ENCODE results near the gene OR2A2. TPM values are rescaled to one million over a fixed set of nuclear protein-coding genes. Genes with fewer than 3 reads are reported as not detected.

OR2A2 gene
- total and polyA plus RNA-seq, 9 of the 15 experiments (the other 6 are each of a cell fraction or from before 2014, with no cell fraction given): not detected

DNA sequence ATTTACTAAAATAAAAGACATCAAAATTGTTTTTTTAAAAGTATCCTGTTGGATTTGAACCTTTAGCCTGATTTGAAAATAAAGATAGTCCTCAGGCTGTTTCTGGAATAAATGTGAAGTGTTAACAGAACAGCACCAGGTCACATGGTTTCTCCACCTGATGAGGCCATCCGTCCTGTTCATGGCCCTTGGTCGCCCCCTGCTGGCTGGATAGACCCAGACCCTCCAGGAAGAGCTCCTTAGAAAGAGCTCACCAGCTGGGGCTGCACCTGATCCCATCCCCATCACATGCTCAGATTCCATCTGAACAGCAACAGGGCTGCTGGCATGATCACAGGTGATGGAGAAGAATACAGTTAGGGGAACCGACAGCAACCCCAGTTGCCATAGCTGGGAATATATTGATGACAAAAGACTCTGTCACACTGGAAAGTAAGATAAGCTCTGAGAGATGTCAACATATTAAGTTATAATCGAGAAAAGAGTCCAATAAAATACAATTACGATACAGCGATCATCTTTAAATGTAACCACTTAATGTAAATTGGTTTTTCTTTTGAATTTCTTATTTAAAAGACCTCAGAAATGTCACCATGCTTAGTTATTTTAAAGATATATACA lies 18.4 kb downstream of the OR2A2 start (continued):
- TF ChIP-seq GATAD2B (IDR thresholded peaks at IDR 0.05; ENCODE audit: borderline replicate concordance) (no peak), RAD21 (CRISPR knock-in tag; conservative IDR thresholded peaks at IDR 0.05 in 1 of 2, IDR thresholded peaks at IDR 0.05 in 1 of 2) (peak; percentile 94), OTX1 (CRISPR knock-in tag; IDR thresholded peaks at IDR 0.05) (no peak), CC2D1A (IDR thresholded peaks at IDR 0.05) (0 out of 2 replicates have a peak, but pooled peaks have one; percentile 53), YY1 (IDR thresholded peaks at IDR 0.05; ENCODE audit: borderline replicate concordance in 1 of 3, control insufficient read depth in 1 of 3, extremely low read depth in 1 of 3, insufficient read depth in 3 of 3, insufficient read length in 1 of 3, insufficient replicate concordance in 2 of 3, low read depth in 1 of 3, low read length in 2 of 3) (peak in 1 of 3 experiments; percentile 30), TCF7 (IDR thresholded peaks at IDR 0.05; ENCODE audit: borderline replicate concordance) (no peak), ARID2 (IDR thresholded peaks at IDR 0.05) (peak; percentile 71; the same call in 1 of the 2 replicates), CHCHD3 (CRISPR knock-in tag; IDR thresholded peaks at IDR 0.05) (no peak), TRIM28 (IDR thresholded peaks at IDR 0.05) (no peak), DACH1 (IDR thresholded peaks at IDR 0.05; ENCODE audit: partially characterized antibody) (peak; percentile 60), BRD4 (IDR thresholded peaks at IDR 0.05) (no peak), ZNF134 (CRISPR knock-in tag; conservative IDR thresholded peaks at IDR 0.05) (peak; percentile 94)
- TF ChIP-seq, protein P1, sequence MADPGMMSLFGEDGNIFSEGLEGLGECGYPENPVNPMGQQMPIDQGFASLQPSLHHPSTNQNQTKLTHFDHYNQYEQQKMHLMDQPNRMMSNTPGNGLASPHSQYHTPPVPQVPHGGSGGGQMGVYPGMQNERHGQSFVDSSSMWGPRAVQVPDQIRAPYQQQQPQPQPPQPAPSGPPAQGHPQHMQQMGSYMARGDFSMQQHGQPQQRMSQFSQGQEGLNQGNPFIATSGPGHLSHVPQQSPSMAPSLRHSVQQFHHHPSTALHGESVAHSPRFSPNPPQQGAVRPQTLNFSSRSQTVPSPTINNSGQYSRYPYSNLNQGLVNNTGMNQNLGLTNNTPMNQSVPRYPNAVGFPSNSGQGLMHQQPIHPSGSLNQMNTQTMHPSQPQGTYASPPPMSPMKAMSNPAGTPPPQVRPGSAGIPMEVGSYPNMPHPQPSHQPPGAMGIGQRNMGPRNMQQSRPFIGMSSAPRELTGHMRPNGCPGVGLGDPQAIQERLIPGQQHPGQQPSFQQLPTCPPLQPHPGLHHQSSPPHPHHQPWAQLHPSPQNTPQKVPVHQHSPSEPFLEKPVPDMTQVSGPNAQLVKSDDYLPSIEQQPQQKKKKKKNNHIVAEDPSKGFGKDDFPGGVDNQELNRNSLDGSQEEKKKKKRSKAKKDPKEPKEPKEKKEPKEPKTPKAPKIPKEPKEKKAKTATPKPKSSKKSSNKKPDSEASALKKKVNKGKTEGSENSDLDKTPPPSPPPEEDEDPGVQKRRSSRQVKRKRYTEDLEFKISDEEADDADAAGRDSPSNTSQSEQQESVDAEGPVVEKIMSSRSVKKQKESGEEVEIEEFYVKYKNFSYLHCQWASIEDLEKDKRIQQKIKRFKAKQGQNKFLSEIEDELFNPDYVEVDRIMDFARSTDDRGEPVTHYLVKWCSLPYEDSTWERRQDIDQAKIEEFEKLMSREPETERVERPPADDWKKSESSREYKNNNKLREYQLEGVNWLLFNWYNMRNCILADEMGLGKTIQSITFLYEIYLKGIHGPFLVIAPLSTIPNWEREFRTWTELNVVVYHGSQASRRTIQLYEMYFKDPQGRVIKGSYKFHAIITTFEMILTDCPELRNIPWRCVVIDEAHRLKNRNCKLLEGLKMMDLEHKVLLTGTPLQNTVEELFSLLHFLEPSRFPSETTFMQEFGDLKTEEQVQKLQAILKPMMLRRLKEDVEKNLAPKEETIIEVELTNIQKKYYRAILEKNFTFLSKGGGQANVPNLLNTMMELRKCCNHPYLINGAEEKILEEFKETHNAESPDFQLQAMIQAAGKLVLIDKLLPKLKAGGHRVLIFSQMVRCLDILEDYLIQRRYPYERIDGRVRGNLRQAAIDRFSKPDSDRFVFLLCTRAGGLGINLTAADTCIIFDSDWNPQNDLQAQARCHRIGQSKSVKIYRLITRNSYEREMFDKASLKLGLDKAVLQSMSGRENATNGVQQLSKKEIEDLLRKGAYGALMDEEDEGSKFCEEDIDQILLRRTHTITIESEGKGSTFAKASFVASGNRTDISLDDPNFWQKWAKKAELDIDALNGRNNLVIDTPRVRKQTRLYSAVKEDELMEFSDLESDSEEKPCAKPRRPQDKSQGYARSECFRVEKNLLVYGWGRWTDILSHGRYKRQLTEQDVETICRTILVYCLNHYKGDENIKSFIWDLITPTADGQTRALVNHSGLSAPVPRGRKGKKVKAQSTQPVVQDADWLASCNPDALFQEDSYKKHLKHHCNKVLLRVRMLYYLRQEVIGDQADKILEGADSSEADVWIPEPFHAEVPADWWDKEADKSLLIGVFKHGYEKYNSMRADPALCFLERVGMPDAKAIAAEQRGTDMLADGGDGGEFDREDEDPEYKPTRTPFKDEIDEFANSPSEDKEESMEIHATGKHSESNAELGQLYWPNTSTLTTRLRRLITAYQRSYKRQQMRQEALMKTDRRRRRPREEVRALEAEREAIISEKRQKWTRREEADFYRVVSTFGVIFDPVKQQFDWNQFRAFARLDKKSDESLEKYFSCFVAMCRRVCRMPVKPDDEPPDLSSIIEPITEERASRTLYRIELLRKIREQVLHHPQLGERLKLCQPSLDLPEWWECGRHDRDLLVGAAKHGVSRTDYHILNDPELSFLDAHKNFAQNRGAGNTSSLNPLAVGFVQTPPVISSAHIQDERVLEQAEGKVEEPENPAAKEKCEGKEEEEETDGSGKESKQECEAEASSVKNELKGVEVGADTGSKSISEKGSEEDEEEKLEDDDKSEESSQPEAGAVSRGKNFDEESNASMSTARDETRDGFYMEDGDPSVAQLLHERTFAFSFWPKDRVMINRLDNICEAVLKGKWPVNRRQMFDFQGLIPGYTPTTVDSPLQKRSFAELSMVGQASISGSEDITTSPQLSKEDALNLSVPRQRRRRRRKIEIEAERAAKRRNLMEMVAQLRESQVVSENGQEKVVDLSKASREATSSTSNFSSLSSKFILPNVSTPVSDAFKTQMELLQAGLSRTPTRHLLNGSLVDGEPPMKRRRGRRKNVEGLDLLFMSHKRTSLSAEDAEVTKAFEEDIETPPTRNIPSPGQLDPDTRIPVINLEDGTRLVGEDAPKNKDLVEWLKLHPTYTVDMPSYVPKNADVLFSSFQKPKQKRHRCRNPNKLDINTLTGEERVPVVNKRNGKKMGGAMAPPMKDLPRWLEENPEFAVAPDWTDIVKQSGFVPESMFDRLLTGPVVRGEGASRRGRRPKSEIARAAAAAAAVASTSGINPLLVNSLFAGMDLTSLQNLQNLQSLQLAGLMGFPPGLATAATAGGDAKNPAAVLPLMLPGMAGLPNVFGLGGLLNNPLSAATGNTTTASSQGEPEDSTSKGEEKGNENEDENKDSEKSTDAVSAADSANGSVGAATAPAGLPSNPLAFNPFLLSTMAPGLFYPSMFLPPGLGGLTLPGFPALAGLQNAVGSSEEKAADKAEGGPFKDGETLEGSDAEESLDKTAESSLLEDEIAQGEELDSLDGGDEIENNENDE (IDR thresholded peaks at IDR 0.05; ENCODE audit: low read depth, low read length): no peak
- TF ChIP-seq, protein P2, sequence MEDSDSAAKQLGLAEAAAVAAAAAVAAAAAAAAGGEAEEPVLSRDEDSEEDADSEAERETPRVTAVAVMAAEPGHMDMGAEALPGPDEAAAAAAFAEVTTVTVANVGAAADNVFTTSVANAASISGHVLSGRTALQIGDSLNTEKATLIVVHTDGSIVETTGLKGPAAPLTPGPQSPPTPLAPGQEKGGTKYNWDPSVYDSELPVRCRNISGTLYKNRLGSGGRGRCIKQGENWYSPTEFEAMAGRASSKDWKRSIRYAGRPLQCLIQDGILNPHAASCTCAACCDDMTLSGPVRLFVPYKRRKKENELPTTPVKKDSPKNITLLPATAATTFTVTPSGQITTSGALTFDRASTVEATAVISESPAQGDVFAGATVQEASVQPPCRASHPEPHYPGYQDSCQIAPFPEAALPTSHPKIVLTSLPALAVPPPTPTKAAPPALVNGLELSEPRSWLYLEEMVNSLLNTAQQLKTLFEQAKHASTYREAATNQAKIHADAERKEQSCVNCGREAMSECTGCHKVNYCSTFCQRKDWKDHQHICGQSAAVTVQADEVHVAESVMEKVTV (CRISPR knock-in tag; IDR thresholded peaks at IDR 0.05): peak; percentile 88
- TF ChIP-seq, protein P3, sequence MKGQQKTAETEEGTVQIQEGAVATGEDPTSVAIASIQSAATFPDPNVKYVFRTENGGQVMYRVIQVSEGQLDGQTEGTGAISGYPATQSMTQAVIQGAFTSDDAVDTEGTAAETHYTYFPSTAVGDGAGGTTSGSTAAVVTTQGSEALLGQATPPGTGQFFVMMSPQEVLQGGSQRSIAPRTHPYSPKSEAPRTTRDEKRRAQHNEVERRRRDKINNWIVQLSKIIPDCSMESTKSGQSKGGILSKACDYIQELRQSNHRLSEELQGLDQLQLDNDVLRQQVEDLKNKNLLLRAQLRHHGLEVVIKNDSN (CRISPR knock-in tag; IDR thresholded peaks at IDR 0.05): peak; percentile 89

Data from K562 (cell line).